HG03045 (cell line): ENCODE measurements around the gene ATP6V1E1.
"Not testable (repeated sequence)": the region's sequence is repeated elsewhere in the genome, so short reads cannot be mapped to it uniquely, and the experiment has no call there.

ENCODE experiments used
- ATAC-seq: cut with Tn5 transposase; IDR thresholded peaks from one replicate; pipeline ENCODE4 v1.9.1; 2021; ENCODE audit warnings: mild to moderate bottlenecking, moderate library complexity; ENCODE audit not compliant: unreplicated experiment

Gene ATP6V1E1

DNA sequence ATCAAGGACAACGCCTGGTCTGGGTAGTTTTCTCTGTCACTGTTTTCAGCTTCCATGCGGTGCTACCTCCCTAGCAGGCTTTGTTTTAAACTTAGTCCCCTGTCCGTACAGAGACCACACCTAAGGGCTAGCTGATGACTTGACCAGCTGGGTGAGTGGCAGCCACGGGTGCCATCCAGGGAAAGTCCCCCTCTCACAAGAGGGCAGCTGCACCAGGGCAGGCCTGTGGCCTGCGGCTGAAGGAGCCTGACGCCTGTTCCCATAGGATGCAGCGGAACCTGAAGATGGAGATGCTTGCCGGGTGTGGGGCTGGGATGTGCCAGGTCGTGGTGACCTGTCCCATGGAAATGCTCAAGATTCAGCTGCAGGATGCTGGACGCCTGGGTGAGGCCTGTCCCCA lies 45.4 kb downstream of the ATP6V1E1 start:
- no peak for ATAC-seq

DNA sequence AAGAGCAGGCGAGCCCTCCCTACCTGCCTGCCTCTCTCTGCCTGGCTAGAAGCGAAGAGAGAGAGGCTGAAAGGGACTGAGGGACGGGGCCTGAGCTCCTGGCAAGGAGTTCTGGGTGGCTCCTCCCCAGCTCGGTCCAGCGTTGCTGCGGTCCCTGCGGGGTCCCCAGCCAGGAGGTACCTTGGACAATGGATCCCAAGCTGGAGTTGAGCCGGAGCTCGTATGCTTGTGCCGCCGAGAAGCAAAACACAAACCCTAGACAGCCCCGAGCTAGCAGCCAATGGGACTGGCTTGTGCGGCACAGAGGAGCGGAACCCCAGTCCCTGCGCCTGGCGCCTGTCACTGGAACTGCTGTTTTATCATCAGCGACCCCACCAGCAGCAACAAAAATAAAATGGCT lies 46.9 kb downstream of the ATP6V1E1 start:
- no peak for ATAC-seq

GRCh38 chr22:17581056-17581455 lies 47.5 kb downstream of the ATP6V1E1 start:
- no peak for ATAC-seq

DNA sequence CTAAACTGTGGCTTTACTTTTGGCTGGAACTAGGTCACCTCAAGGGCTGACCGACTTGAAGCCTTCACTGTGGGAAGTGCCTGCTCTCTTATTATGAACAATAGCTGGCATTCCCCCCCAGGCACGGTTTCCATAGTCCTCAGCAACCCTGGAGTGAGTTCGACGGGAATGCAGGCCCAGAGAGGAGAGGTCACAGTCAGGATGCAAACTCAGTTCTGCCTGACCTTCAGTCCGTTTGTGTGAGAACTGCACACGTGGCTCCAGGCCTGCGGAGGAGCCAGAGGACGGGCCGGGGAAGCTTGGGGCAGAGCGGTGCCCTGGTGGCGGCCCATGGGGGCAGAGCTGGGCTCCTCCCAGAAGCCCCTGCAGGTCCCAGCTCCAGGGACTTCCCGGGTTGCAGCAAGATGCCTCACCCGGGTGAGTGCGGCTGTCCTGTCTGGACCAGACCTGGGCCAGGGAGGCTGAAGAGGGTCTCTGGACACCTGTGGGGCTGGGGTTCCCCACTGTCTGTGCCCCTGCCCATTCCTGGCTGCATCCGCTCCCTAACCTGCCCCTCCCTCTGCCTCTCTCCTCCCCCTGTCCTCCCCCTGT lies 48.0 kb downstream of the ATP6V1E1 start:
- no peak for ATAC-seq

DNA sequence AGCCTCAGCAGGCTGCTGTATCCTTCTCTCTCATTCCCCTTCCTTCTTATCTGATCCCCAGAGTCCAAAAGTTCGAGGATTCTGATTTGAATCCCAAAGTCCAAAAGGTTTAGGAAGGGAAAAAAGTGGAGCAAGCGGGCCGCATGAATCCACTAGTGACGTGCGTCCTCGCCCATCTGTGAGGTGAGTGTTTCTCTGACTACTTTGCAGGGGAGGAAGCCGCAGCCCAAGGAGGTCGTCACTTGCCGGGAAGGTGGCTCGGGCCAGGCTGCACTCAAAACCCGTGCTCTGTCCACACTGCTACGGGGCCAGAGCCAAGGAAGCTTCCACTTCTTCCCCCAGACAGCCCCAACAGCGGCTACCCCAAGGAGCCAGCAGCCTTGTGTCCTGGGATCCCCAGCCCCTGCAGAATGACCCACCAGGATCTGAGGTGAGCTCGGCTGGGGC lies 49.0 kb downstream of the ATP6V1E1 start:
- no peak for ATAC-seq

- ATAC-seq: no peak
Measured at GRCh38 chr22:17578136-17578754, 50.3 kb downstream of the ATP6V1E1 start.

GRCh38 chr22:17576470-17576869 lies 52.1 kb downstream of the ATP6V1E1 start:
- no peak for ATAC-seq

- no peak for ATAC-seq
Measured at GRCh38 chr22:17575681-17576080, 52.9 kb downstream of the ATP6V1E1 start.

GRCh38 chr22:17575151-17575550 lies 53.4 kb downstream of the ATP6V1E1 start:
- ATAC-seq: no peak

DNA sequence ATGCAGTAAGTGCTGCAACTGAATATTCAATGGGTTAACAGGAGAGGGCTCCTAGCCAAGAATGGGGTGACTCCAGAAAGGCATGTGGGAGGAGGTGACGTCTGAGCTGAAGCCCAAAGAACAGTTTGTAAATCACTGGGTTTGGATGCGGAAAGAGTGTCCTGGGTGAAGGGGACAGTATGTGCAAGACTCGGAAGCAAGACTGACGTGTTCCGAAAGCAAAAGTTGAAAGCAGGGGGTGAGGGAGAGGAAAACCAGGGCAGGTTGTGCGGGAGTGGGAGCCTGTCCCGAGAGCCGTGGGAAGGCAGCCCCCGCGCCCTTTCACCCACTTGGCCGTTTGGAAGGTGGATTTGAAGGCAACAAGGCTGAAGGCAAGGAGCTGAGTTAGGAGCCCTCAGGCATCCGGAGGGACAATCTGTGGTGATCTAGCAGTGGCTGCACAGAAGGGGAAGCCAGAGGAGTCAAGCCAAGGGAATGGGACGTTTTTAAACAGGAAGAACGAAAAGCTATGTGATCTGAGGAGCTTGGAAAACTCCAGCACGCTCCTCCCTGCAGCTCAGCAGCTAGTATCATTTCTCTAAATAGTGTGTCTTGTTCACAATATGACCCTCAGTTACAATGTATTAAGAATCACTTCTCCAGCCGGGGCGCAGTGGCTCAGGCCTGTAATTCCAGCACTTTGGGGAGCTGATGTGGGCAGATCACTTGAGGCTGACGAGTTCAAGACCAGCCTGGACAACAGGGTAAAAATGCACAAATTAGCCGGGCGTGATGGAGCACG lies 57.5 kb downstream of the ATP6V1E1 start:
- no peak for ATAC-seq

- ATAC-seq: no peak
Measured at GRCh38 chr22:17569971-17570511, 58.5 kb downstream of the ATP6V1E1 start.

DNA sequence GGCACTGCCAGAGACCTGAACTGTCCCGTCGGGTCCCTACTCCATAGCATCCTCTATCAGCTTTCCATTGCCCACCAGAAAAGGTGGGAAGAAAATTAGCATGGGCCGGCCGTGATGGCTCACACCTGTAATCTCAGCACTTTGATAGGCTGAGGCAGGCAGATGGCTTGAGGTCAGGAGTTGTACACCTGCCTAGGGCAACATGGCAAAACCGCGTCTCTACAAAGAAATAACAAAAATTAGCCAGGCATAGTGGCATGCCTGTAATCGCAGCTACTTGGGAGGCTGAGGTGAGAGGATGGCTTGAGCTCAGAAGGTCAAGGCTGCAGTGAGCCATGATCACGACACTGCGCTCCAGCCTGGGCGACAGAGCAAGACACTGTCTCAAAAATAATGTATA lies 61.8 kb downstream of the ATP6V1E1 start:
- no peak for ATAC-seq

- ATAC-seq: not testable (repeated sequence)
Measured at GRCh38 chr22:17566016-17566687, 62.4 kb downstream of the ATP6V1E1 start.

GRCh38 chr22:17563936-17564391 lies 64.6 kb downstream of the ATP6V1E1 start:
- ATAC-seq: no peak

- ATAC-seq: no peak
Measured at GRCh38 chr22:17562906-17563870, 65.4 kb downstream of the ATP6V1E1 start, which contains the start of gene SLC25A18. Gene SLC25A18, plus strand, starts transcription at chr22:17563498. Its CDS starts 16,447 bp downstream, at chr22:17579945.

DNA sequence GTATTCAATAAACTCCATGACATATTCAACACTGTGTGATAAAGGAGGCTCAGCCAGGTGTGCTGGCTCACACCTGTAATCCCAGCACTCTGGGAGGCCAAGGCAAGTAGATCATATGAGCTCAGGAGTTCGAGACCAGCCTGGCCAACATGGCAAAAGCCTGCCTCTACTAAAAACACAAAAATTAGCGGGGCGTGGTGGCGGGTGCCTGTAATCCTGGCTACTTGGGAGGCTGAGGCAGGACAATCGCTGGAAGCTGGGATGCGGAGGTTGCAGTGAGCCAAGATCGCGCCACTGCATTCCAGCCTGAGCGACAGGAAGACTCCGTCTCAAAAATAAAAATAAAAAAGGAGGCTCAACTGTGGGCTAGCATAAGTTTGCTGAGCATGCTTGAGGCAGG lies 69.4 kb downstream of the ATP6V1E1 start:
- ATAC-seq: no peak

DNA sequence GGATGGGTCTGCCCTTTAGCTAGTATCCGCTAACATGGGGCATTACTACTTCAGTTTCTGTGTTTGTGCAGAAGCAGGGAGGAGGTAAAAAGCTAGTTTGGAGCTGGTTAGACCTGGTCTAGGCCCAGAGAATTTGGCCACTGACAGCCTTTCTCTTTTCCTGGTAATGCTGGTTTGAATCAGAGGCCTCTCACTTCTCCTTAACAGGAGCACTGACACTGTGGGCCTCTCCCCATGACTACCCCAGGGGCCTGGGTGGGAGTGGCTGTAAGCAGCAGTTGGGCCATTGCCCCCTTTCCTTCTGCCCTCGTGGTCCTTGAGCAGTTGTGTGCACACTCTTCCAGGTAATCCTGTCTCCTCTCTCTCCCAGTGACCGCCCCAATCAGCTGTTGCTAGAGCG lies 73.7 kb downstream of the ATP6V1E1 start:
- ATAC-seq: no peak

- no peak for ATAC-seq
Measured at GRCh38 chr22:17552737-17553136, 75.8 kb downstream of the ATP6V1E1 start.

GRCh38 chr22:17549655-17550054 lies 78.9 kb downstream of the ATP6V1E1 start:
- no peak for ATAC-seq

DNA sequence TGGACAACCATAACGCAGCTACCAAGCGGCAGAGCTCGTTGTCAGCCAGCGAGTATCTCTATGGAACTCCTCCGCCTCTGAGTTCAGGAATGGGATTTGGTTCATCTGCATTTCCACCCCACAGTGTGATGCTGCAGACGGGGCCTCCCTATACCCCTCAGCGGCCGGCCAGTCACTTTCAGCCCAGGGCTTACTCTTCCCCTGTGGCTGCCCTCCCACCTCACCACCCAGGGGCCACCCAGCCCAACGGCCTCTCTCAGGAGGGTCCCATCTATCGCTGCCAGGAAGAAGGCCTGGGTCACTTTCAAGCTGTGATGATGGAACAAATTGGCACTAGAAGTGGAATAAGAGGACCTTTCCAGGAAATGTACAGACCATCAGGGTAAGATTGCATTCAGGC lies 79.4 kb downstream of the ATP6V1E1 start:
- no peak for ATAC-seq
